Lower leg skin (tissue), 3 donors: ENCODE data around the gene PLCXD3.

ENCODE experiments used
- POLR2A ChIP-seq, 2 donors: fragments of 450-650 bp; IDR thresholded peaks; one replicate each; pipeline ENCODE4 v1.6.1; 2016 to 2017; ENCODE audit warnings: antibody characterized with exemption in 2 of 2, mild to moderate bottlenecking in 1 of 2, moderate library complexity in 1 of 2
- TF ChIP-seq, protein P1 (sequence below), 3 donors: fragments of 450-650 bp; IDR thresholded peaks; one replicate each; pipeline ENCODE4 v1.5.1; 2016; ENCODE audit warnings: antibody characterized with exemption in 3 of 3, mild to moderate bottlenecking in 3 of 3, moderate library complexity in 2 of 3

DNA sequence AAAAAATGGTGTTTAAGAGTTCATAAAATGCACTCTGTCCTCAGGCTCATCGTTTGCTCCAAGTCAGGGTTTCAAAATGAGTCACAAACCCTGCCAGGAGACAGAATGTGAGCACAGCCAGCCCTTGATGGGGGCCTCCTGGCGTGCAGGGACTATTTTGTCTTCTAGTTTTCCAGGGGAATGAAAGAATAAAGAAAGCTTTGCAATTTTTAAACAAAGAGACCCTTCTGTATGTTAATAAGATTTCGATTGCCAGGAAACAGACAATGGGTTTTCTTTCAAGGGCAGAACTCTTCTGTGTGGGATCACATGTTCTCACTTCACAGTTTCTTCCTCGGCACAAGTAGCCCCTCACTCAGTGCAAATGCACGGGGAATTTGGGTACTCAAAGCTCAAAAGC is 175.6 kb downstream of the PLCXD3 start:
- TF ChIP-seq, protein P1, sequence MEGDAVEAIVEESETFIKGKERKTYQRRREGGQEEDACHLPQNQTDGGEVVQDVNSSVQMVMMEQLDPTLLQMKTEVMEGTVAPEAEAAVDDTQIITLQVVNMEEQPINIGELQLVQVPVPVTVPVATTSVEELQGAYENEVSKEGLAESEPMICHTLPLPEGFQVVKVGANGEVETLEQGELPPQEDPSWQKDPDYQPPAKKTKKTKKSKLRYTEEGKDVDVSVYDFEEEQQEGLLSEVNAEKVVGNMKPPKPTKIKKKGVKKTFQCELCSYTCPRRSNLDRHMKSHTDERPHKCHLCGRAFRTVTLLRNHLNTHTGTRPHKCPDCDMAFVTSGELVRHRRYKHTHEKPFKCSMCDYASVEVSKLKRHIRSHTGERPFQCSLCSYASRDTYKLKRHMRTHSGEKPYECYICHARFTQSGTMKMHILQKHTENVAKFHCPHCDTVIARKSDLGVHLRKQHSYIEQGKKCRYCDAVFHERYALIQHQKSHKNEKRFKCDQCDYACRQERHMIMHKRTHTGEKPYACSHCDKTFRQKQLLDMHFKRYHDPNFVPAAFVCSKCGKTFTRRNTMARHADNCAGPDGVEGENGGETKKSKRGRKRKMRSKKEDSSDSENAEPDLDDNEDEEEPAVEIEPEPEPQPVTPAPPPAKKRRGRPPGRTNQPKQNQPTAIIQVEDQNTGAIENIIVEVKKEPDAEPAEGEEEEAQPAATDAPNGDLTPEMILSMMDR (IDR thresholded peaks at IDR 0.05), result no peak
- TF ChIP-seq POLR2A (IDR thresholded peaks at IDR 0.05), result no peak
